Adipocyte (in vitro differentiated cells): ENCODE data around the gene INTS4.
"Not testable (repeated sequence)": the region's sequence is repeated elsewhere in the genome, so short reads cannot be mapped to it uniquely, and the experiment has no call there.

Source experiments
- DNase-seq: peaks from one replicate; pipeline ENCODE4 v3.0.0-alpha.2; 2015; ENCODE audit warnings: low read depth
- H3K27me3 ChIP-seq: replicated peaks from 2 replicates; pipeline ENCODE4 v1.7.0; 2013; ENCODE audit warnings: mild to moderate bottlenecking, low read length, moderate library complexity; ENCODE audit not compliant: control insufficient read depth, insufficient read depth
- H3K36me3 ChIP-seq: 2 replicates; pipeline ENCODE4 v1.7.0; 2013; ENCODE audit warnings: low read length, mild to moderate bottlenecking, moderate library complexity; ENCODE audit not compliant: control insufficient read depth, insufficient read depth, severe bottlenecking
- H3K4me1 ChIP-seq: 2 replicates; pipeline ENCODE4 v1.7.0; 2013; ENCODE audit warnings: mild to moderate bottlenecking, low read length, moderate library complexity; ENCODE audit not compliant: control insufficient read depth, insufficient read depth
- H3K4me3 ChIP-seq: 2 replicates; pipeline ENCODE4 v1.7.0; 2013; ENCODE audit warnings: mild to moderate bottlenecking, low read length, moderate library complexity
- H3K9ac ChIP-seq: 2 replicates; pipeline ENCODE4 v1.7.0; 2013; ENCODE audit warnings: mild to moderate bottlenecking, low read length, moderate library complexity
- H3K9me3 ChIP-seq: 2 replicates; pipeline ENCODE4 v1.7.0; 2013; ENCODE audit warnings: mild to moderate bottlenecking, low read length, moderate library complexity; ENCODE audit not compliant: control insufficient read depth

INTS4 gene, protein sequence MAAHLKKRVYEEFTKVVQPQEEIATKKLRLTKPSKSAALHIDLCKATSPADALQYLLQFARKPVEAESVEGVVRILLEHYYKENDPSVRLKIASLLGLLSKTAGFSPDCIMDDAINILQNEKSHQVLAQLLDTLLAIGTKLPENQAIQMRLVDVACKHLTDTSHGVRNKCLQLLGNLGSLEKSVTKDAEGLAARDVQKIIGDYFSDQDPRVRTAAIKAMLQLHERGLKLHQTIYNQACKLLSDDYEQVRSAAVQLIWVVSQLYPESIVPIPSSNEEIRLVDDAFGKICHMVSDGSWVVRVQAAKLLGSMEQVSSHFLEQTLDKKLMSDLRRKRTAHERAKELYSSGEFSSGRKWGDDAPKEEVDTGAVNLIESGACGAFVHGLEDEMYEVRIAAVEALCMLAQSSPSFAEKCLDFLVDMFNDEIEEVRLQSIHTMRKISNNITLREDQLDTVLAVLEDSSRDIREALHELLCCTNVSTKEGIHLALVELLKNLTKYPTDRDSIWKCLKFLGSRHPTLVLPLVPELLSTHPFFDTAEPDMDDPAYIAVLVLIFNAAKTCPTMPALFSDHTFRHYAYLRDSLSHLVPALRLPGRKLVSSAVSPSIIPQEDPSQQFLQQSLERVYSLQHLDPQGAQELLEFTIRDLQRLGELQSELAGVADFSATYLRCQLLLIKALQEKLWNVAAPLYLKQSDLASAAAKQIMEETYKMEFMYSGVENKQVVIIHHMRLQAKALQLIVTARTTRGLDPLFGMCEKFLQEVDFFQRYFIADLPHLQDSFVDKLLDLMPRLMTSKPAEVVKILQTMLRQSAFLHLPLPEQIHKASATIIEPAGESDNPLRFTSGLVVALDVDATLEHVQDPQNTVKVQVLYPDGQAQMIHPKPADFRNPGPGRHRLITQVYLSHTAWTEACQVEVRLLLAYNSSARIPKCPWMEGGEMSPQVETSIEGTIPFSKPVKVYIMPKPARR

GRCh38 chr11:77994434-77995362 is at the start of gene INTS4:
Gene INTS4, minus strand, starts transcription at chr11:77994668. Its CDS starts 25 bp downstream, at chr11:77994643.
- H3K4me3 ChIP-seq, result peak within 1 kb of the TSS; percentile 99
- no peaks in the 10 kb centered on the region for H3K27me3 ChIP-seq
- peaks cover 19% of the 10 kb centered on the region for H3K4me1 ChIP-seq
- DNase-seq, result peak; percentile 100
- peak within 1 kb of the TSS; percentile 94 for H3K9ac ChIP-seq
- H3K9me3 ChIP-seq, result no peaks in the 10 kb centered on the region
- peaks cover 12% of the 10 kb centered on the region for H3K36me3 ChIP-seq

DNA sequence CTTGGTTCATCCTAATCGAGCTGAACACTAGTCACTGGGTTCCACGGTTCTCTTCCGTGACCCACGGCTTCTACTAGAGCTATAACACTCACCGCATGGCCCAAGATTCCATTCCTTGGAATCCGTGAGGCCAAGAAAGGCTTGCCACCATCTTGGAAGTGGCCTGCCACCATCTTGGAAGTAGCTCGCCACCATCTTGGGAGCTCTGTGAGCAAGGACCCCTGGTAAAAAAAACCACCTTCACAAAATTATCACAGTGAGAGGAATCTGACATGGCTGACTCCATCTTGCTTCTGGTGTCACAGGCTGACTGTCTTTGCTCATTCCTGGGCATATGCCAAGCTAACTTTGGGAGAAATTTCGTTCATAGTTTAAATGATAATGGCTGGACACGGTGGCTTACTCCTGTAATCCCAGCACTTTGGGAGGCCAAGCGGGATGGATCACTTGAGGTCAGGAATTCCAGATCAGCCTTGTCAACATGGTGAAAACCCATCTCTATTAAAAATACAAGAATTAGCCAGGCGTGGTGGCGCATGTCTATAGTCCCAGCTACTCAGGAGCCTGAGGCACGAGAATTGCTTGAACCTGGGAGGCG is 47.5 kb upstream of the INTS4 start:
- H3K9me3 ChIP-seq, result no peaks in the 10 kb centered on the region
- H3K27me3 ChIP-seq, result no peaks in the 10 kb centered on the region
- peaks cover 37% of the 10 kb centered on the region for H3K4me1 ChIP-seq
- H3K4me3 ChIP-seq, result no peak overlapping the region
- no peaks in the 10 kb centered on the region for H3K36me3 ChIP-seq
- H3K9ac ChIP-seq, result no peak overlapping the region
- no peak for DNase-seq

DNA sequence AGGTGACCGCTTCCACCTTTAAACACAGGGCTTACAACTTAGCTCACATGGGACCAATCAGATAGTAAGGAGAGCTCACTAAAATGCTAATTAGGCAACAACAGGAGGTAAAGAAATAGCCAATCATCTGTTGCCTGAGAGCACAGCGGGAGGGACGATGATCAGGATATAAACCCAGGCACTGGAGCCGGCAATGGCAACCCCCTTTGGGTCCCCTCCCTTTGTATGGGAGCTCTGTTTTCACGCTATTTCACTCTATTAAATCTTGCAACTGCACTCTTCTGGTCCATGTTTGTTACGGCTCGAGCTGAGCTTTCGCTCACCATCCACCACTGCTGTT is 46.9 kb upstream of the INTS4 start:
- not testable (repeated sequence) for DNase-seq, H3K9ac ChIP-seq, H3K36me3 ChIP-seq, H3K9me3 ChIP-seq, H3K4me3 ChIP-seq, H3K27me3 ChIP-seq
- H3K4me1 ChIP-seq, result peaks cover 35% of the 10 kb centered on the region

DNA sequence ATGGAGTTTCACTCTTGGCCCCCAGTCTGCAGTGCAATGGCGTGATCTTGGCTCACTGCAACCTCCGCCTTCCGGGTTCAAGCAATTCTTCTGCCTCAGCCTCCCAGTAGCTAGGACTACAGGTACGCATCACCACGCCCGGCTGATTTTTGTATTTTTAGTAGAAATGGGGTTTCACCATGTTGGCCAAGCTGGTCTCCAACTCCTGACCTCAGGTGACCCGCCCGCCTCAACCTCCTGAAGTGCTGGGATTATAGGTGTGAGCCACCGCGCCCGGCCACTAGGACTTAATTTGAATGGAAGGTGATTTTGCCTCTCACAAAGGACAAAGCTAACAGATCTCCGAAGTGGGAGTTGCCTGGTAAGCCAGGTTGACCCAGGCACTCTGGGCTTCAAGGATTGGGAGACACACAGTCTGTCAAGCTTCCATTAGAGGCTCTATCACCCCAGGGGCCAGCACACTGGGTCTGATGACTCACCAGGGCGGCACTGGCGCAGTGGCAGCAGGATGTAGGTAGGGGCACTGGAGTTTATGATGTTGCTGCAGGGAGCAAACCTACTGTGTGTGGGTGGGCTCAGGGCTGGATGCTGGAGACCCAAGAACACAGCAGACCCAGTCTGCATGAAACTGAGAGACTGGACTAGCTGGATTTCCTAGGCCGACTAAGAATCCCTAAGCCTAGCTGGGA is 46.4 kb upstream of the INTS4 start:
- no peaks in the 10 kb centered on the region for H3K27me3 ChIP-seq
- peaks cover 32% of the 10 kb centered on the region for H3K4me1 ChIP-seq
- no peak overlapping the region for H3K9ac ChIP-seq
- H3K36me3 ChIP-seq, result no peaks in the 10 kb centered on the region
- no peak for DNase-seq
- no peak overlapping the region for H3K4me3 ChIP-seq
- no peaks in the 10 kb centered on the region for H3K9me3 ChIP-seq

- Histone ChIP-seq H3K9ac (peak overlapping the region; percentile 88), H3K9me3 (no peaks in the 10 kb centered on the region), H3K36me3 (no peaks in the 10 kb centered on the region), H3K4me3 (peak overlapping the region; percentile 75), H3K4me1 (peaks cover 24% of the 10 kb centered on the region), H3K27me3 (no peaks in the 10 kb centered on the region)
- DNase-seq, result peak; percentile 84
Measured at GRCh38 chr11:78039919-78040671, 45.6 kb upstream of the INTS4 start.

DNA sequence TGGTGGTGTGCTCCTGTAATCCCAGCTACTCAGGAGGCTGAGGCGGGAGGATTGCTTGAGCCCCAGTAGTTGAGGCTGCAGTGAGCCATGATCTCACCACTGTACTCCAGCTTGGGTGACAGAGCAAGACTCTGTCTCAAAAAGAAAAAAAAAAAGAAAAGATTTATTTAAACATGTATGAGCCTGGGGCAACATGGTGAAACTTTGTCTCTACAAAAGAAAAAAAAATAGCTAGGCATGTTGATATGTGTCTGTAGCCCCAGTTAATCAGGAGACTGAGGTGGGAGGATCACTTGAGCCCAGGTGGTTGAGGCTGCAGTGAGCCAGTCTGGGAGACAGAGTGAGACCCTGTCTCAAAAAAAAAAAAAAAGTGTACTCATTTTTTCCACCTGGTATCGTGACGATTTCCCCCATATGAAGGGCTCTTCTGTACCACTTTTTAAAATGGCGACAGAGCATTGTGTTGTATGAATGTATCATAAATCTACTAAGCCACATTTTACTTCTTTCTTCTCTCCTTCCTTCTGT is 45.0 kb upstream of the INTS4 start:
- Histone ChIP-seq H3K4me3 (peak overlapping the region; percentile 75), H3K27me3 (no peaks in the 10 kb centered on the region), H3K36me3 (no peaks in the 10 kb centered on the region), H3K9ac (peak overlapping the region; percentile 88), H3K4me1 (peaks cover 21% of the 10 kb centered on the region), H3K9me3 (no peaks in the 10 kb centered on the region)
- no peak for DNase-seq

DNA sequence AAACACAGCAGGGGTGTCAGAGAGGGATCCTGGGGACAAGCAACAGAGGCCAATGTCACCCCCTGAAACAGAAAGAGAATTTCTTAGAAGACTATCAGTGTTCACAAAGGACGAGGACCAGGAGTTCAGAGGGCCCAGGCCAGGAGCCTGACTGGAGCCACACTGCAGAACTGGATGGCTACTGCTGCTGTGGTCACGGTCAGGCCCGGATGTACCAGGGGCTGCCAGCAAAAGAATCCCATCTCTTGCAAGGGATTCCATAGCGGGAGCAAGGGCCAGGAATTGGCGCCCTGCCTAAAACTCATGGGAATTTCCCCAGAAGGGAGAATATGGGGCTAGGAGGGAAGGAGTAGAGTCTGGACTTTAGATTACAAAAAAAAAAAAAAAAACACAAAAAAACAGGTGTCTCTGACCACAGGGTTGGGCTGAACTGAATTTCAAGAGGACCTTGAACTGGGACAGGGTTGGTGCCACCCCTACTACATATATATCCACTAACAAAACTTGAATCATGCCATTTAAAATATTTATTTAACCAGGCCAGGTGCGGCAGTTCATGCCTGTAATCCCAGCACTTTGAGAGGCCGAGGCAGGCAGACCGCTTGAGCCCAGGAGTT is 44.3 kb upstream of the INTS4 start:
- Histone ChIP-seq H3K27me3 (no peaks in the 10 kb centered on the region), H3K4me3 (no peak overlapping the region), H3K36me3 (no peaks in the 10 kb centered on the region), H3K9ac (no peak overlapping the region), H3K9me3 (no peaks in the 10 kb centered on the region), H3K4me1 (peaks cover 21% of the 10 kb centered on the region)
- DNase-seq, result no peak

- DNase-seq, result no peak
- Histone ChIP-seq H3K4me1 (peaks cover 21% of the 10 kb centered on the region), H3K27me3 (no peaks in the 10 kb centered on the region), H3K4me3 (no peak overlapping the region), H3K9ac (no peak overlapping the region), H3K36me3 (no peaks in the 10 kb centered on the region), H3K9me3 (no peaks in the 10 kb centered on the region)
Measured at GRCh38 chr11:78037825-78038620, 43.6 kb upstream of the INTS4 start.

DNA sequence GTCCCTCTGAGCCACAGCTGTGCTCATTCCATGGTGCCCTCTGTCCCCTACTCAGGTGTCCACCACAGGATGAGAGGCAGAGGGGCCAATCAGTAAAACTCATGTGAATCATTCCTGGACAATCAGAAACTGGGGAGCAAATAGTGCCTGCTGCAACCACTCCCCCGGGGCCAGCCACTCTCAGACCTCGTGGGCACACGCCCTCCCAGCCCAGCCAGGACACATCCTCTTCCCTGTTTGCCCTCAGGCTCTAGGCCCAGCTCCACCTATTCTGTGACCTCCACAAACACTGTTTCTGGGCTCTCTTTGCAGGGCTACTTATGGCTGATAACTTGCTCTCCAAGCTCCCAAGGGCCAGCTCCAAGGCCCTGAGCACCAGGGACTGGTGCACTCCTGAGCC is 42.6 kb upstream of the INTS4 start:
- Histone ChIP-seq H3K9ac (no peak overlapping the region), H3K9me3 (no peaks in the 10 kb centered on the region), H3K4me1 (peaks cover 21% of the 10 kb centered on the region), H3K4me3 (no peak overlapping the region), H3K27me3 (no peaks in the 10 kb centered on the region), H3K36me3 (no peaks in the 10 kb centered on the region)
- no peak for DNase-seq
